HG02571 (cell line): Measurements from ENCODE around the gene KCNH2.
"Not testable (repeated sequence)": the region's sequence is repeated elsewhere in the genome, so short reads cannot be mapped to it uniquely, and the experiment has no call there.

ENCODE experiments used
- ATAC-seq: cut with Tn5 transposase; IDR thresholded peaks from one replicate; pipeline ENCODE4 v1.9.1; 2021; ENCODE audit warnings: mild to moderate bottlenecking, moderate library complexity; ENCODE audit not compliant: unreplicated experiment

The KCNH2 gene, protein sequence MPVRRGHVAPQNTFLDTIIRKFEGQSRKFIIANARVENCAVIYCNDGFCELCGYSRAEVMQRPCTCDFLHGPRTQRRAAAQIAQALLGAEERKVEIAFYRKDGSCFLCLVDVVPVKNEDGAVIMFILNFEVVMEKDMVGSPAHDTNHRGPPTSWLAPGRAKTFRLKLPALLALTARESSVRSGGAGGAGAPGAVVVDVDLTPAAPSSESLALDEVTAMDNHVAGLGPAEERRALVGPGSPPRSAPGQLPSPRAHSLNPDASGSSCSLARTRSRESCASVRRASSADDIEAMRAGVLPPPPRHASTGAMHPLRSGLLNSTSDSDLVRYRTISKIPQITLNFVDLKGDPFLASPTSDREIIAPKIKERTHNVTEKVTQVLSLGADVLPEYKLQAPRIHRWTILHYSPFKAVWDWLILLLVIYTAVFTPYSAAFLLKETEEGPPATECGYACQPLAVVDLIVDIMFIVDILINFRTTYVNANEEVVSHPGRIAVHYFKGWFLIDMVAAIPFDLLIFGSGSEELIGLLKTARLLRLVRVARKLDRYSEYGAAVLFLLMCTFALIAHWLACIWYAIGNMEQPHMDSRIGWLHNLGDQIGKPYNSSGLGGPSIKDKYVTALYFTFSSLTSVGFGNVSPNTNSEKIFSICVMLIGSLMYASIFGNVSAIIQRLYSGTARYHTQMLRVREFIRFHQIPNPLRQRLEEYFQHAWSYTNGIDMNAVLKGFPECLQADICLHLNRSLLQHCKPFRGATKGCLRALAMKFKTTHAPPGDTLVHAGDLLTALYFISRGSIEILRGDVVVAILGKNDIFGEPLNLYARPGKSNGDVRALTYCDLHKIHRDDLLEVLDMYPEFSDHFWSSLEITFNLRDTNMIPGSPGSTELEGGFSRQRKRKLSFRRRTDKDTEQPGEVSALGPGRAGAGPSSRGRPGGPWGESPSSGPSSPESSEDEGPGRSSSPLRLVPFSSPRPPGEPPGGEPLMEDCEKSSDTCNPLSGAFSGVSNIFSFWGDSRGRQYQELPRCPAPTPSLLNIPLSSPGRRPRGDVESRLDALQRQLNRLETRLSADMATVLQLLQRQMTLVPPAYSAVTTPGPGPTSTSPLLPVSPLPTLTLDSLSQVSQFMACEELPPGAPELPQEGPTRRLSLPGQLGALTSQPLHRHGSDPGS

GRCh38 chr7:150978126-150978789 is at the start of gene KCNH2:
Gene KCNH2 (minus strand): TSS chr7:150978321. CDS start chr7:150977913, 408 bp downstream.
- ATAC-seq: no peak

GRCh38 chr7:151027728-151028130 is 49.6 kb upstream of the KCNH2 start:
- ATAC-seq: peak; percentile 1

- ATAC-seq: not testable (repeated sequence)
Observed at GRCh38 chr7:151026771-151027727, 48.9 kb upstream of the KCNH2 start.

GRCh38 chr7:151025924-151026671 is 48.0 kb upstream of the KCNH2 start:
- ATAC-seq: no peak

DNA sequence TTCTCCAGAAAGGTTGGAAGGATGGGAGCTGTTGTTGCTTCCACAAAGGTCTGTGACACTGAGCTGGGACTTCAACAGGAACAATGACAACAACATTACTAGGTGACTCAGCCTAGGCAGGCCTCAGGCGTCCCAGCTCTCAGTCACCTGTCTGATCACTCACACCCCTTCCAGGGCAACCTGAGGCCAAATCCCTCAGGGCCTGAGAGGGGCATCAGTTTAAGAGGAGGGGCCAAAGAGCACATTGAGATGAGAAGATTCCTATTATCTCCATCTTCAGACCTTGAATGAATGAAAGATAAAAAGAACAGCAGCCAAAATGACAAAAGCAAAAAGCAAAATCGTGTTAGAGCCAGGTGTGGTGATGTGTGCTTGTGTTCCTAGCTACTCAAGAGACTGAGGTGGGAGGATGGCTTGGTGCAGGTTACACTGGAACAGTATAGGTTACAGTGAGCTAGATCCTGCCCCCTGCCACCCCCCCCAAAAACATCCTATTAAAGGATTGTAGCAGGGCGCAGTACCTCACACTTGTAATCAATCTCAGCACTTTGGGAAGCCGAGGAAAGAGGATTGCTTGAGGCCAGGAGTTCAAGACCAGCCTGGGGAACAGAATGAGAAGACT is 46.4 kb upstream of the KCNH2 start, which contains the start of gene ATG9B:
TSS of gene ATG9B (minus strand) at position 60 of the 622 bp plus-strand sequence. CDS start 71 bp downstream, outside the sequence.
- ATAC-seq: no peak

GRCh38 chr7:151023232-151023631 is 45.1 kb upstream of the KCNH2 start:
- no peak for ATAC-seq

- ATAC-seq: no peak
Observed at GRCh38 chr7:151020231-151020630, 42.1 kb upstream of the KCNH2 start.

DNA sequence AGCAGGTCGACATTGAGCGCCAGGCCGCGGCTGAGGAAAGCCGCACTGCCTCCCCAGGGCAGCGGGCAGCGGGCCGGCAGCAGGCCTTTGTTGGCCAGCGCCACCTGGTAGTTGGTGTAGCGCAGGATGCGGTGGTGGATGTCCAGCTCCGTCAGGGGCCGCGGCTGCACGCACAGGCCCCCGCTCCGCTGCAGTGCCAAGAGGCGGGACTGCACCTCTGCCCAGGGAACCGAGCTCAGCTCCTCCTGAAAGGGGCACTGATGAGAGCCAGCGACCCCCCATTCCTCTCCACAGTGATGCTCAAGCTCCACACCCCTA is 41.0 kb upstream of the KCNH2 start:
- ATAC-seq: no peak

GRCh38 chr7:151018421-151019129 is 40.5 kb upstream of the KCNH2 start:
- no peak for ATAC-seq

GRCh38 chr7:151017953-151018420 is 39.9 kb upstream of the KCNH2 start:
- peak; percentile 53 for ATAC-seq

- no peak for ATAC-seq
Observed at GRCh38 chr7:151017370-151017952, 39.3 kb upstream of the KCNH2 start.

DNA sequence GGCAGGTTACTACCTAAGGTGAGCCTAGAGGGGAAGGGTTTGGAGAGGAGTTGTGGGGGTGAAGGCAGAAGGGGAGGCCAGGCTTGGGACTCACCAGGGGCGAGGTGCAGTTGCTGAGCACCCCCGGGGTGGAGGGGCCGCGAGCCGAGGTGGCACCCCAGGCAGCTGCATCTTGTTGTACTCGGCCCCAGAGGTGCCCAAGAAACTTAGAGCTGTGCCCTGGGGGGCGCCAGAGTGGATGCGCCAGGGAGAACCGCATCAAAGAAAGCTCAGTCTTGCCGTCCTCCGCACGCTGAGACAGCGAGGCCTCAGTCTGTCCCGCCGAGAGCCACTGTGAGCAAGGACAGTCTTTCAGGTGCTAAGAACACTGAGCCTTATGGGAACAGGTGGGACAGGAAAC is 38.8 kb upstream of the KCNH2 start:
- no peak for ATAC-seq

DNA sequence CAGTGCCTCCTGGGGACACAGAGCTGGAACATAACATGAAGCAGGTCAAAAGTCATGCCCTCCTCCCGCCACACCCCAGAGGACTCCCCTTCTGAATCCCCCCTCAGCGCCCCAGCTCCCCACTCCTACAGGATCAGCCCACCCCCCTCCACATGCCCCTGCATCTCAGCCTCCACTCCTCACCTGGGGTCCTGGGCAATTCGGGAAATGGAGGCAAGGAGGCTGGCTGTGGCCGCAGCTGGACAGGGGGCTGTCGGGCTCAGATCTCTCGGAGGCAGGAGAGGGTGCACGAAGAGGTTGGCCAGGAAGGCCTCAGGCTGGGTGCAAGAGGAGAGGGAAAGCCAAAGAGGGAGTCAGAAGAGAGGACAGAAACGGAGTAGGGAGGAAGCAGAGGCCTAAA is 38.4 kb upstream of the KCNH2 start:
- ATAC-seq: no peak

DNA sequence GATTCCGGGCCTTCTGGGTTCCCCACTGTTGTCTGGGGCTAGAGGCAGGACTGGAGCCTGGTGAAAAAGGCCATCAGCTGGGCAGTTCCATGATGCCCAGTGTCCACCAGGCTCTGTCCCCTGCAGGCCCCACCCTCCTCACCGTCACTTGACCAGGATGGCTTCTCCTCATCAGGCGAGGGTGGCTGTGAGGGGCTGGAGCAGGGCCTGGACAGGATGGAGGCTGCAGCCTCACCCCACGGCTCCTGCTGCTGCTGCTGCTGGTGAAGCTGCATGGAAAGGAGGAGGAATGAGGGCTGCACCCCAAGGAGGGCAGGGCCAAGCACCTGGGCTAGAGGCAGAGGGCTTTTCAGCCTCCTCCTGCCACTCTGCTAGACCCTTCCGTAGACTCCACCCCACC is 37.8 kb upstream of the KCNH2 start:
- ATAC-seq: no peak

GRCh38 chr7:151014950-151015349 is 36.8 kb upstream of the KCNH2 start:
- ATAC-seq: no peak

- ATAC-seq: peak; percentile 43
Observed at GRCh38 chr7:151013733-151014497, 35.8 kb upstream of the KCNH2 start.

DNA sequence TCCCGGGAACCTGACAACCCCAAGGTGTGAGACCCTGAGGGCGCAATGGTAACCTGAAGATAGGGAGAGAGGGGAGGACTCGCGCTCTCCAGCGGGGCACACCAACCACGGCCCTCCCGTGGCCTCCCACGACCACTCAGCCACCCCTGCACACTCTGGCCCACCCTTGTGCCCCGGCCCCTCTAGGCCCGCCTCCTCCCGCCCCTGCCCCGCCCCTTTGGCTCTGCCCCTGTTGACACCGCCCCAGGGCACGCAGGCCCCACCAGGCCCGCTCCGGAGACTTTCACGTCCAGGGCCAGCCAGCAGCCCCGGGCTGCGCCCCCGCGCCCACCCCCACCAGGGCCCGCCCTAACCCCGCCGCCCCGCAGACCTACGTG is 35.2 kb upstream of the KCNH2 start:
- no peak for ATAC-seq
